Vagina (tissue), 2 donors: Measurements from ENCODE around the gene HEXIM2. TPM values are rescaled to one million over a fixed set of nuclear protein-coding genes. Genes with fewer than 3 reads are reported as not detected.
A peak's percentile ranks its signal among the peaks of the same experiment; 100 is the strongest.

Experiments
- DNase-seq, 2 donors: peaks; one replicate each; pipeline ENCODE4 v3.0.0-alpha.2; 2017; ENCODE audit errors: extremely low spot score in 2 of 2
- H3K27ac ChIP-seq: fragments of 200-600 bp; sonication (generic); one replicate; pipeline ENCODE4 v1.5.1; 2019
- H3K27me3 ChIP-seq: fragments of 200-600 bp; sonication (generic); one replicate; pipeline ENCODE4 v1.5.1; 2019
- H3K36me3 ChIP-seq, 2 donors: fragments of 200-600 bp; sonication (generic); one replicate each; pipeline ENCODE4 v1.5.1; 2017 to 2019
- H3K4me1 ChIP-seq: fragments of 200-600 bp; sonication (generic); one replicate; pipeline ENCODE4 v1.5.1; 2019
- H3K4me3 ChIP-seq, 2 donors: fragments of 200-600 bp; sonication (generic); 1 replicate in 1 of 2; 2 replicates in 1 of 2; pipeline ENCODE4 v1.5.1; 2016 to 2019
- H3K9me3 ChIP-seq: fragments of 200-600 bp; sonication (generic); one replicate; pipeline ENCODE4 v1.5.1; 2019
- CTCF ChIP-seq, 3 experiments: fragments of 450-650 bp in 2 of 3; fragments of 200-600 bp in 1 of 3; sonication (generic) in 1 of 3; IDR thresholded peaks; one replicate each; pipeline ENCODE4 v1.5.1; 2017 to 2019; ENCODE audit warnings: antibody characterized with exemption in 3 of 3, mild to moderate bottlenecking in 2 of 3, moderate library complexity in 2 of 3
- POLR2A ChIP-seq, 2 donors: fragments of 450-650 bp; IDR thresholded peaks; one replicate each; pipeline ENCODE4 v1.6.1; 2017; ENCODE audit warnings: antibody characterized with exemption in 2 of 2, mild to moderate bottlenecking in 2 of 2, moderate library complexity in 2 of 2
- POLR2AphosphoS5 ChIP-seq, 2 donors: sonication (generic); formaldehyde crosslinking; IDR thresholded peaks; one replicate each; pipeline ENCODE4 v1.9.0; 2017; ENCODE audit warnings: antibody characterized with exemption in 2 of 2, mild to moderate bottlenecking in 2 of 2, low read depth in 1 of 2; ENCODE audit not compliant: insufficient read depth in 1 of 2
- intact Hi-C: fragments of 100-400 bp; cut with DNase I; formaldehyde crosslinking; loops from one replicate; pipeline ENCODE4 v1.15.1; 2023
- total RNA-seq: library from RNA; depleted of rRNA; stranded (reverse); fragments of >200 nt; gene quantifications from one replicate; pipeline ENCODE4 v1.2.3, GENCODE V29; 2016

HEXIM2 gene
- total RNA-seq, 1 donor from 2014 or later, result 9.8 TPM

GRCh38 chr17:45160447-45161287 lies 1.0 kb upstream of the HEXIM2 start:
- intact Hi-C loops, result loop anchor here (1.0 kb wide), 1 partner anchor 12 kb away; the partner anchor contains the start of gene HEXIM1

GRCh38 chr17:45162025-45162687 lies 481 bp downstream of the HEXIM2 start:
- TF ChIP-seq POLR2A (IDR thresholded peaks at IDR 0.05) (no peak), POLR2AphosphoS5 (IDR thresholded peaks at IDR 0.05; ENCODE audit: insufficient read depth in 1 of 2, low read depth in 1 of 2) (no peak)
- no peaks in the 10 kb centered on the region for H3K36me3 ChIP-seq
- peak overlapping the region; percentile 100 for H3K27ac ChIP-seq
- no peaks in the 10 kb centered on the region for H3K27me3 ChIP-seq
- H3K4me1 ChIP-seq, result peaks cover 48% of the 10 kb centered on the region
- H3K9me3 ChIP-seq, result no peaks in the 10 kb centered on the region
- H3K4me3 ChIP-seq, result peak overlapping the region; percentile 31 to 97
- intact Hi-C loops, result no loop called here
- DNase-seq, result no peak

More at GRCh38 chr17:45160447-45161287, 1.0 kb upstream of the HEXIM2 start:
- no peak for DNase-seq
- Histone ChIP-seq H3K4me1 (peaks cover 61% of the 10 kb centered on the region), H3K27me3 (no peaks in the 10 kb centered on the region), H3K4me3 (peak overlapping the region; percentile 97 to 100), H3K27ac (peak overlapping the region; percentile 100), H3K9me3 (no peaks in the 10 kb centered on the region), H3K36me3 (no peaks in the 10 kb centered on the region)
- TF ChIP-seq POLR2AphosphoS5 (IDR thresholded peaks at IDR 0.05; ENCODE audit: insufficient read depth in 1 of 2, low read depth in 1 of 2), result no peak
- no peak for TF ChIP-seq CTCF (IDR thresholded peaks at IDR 0.05)
- TF ChIP-seq POLR2A (IDR thresholded peaks at IDR 0.05), result no peak

- TF ChIP-seq POLR2AphosphoS5 (IDR thresholded peaks at IDR 0.05; ENCODE audit: insufficient read depth in 1 of 2, low read depth in 1 of 2) (no peak), POLR2A (IDR thresholded peaks at IDR 0.05) (no peak), CTCF (IDR thresholded peaks at IDR 0.05) (no peak)
- no peak for DNase-seq
- Histone ChIP-seq H3K4me1 (peaks cover 23% of the 10 kb centered on the region), H3K4me3 (no peak overlapping the region), H3K36me3 (peaks cover 0 to 8% of the 10 kb centered on the region in 2 donors), H3K27me3 (no peaks in the 10 kb centered on the region), H3K27ac (no peak overlapping the region), H3K9me3 (no peaks in the 10 kb centered on the region)
- intact Hi-C loops, result no loop called here
Observed at GRCh38 chr17:45164734-45165269, 3.1 kb downstream of the HEXIM2 start.

GRCh38 chr17:45168991-45169752 lies 7.5 kb downstream of the HEXIM2 start:
- H3K27ac ChIP-seq, result no peak overlapping the region
- TF ChIP-seq CTCF (IDR thresholded peaks at IDR 0.05) (no peak), POLR2AphosphoS5 (IDR thresholded peaks at IDR 0.05; ENCODE audit: insufficient read depth in 1 of 2, low read depth in 1 of 2) (no peak), POLR2A (IDR thresholded peaks at IDR 0.05) (no peak)

More at GRCh38 chr17:45168991-45169752, 7.5 kb downstream of the HEXIM2 start:
- H3K9me3 ChIP-seq, result no peaks in the 10 kb centered on the region
- H3K27me3 ChIP-seq, result no peaks in the 10 kb centered on the region
- intact Hi-C loops, result no loop called here
- peaks cover 41% of the 10 kb centered on the region for H3K4me1 ChIP-seq
- DNase-seq, result no peak
- peaks cover 0 to 8% of the 10 kb centered on the region in 2 donors for H3K36me3 ChIP-seq
- H3K4me3 ChIP-seq, result no peak overlapping the region
